ENCODE results near the gene TENT4B.

TENT4B gene

GRCh38 chr16:50263060-50263909 lies 110.2 kb downstream of the TENT4B start:
- Histone ChIP-seq H3K27ac (no peak overlapping the region), H3K4me3 (ENCODE audit: low read depth in 1 of 2, low read length in 1 of 2) (no peak overlapping the region), H3K27me3 (peaks cover 13% of the 10 kb centered on the region), H3K36me3 (no peaks in the 10 kb centered on the region), H3K4me1 (ENCODE audit: control insufficient read depth in 1 of 2, insufficient read depth in 1 of 2, low read depth in 1 of 2, low read length in 1 of 2) (peaks cover 22 to 26% of the 10 kb centered on the region in 2 experiments), H3K9me3 (no peaks in the 10 kb centered on the region)
- TF ChIP-seq CTCF (IDR thresholded peaks at IDR 0.05): no peak

- Histone ChIP-seq H3K9me3 (no peaks in the 10 kb centered on the region), H3K4me1 (ENCODE audit: control insufficient read depth in 1 of 2, insufficient read depth in 1 of 2, low read depth in 1 of 2, low read length in 1 of 2) (peaks cover 22 to 27% of the 10 kb centered on the region in 2 experiments), H3K36me3 (no peaks in the 10 kb centered on the region), H3K27ac (no peak overlapping the region), H3K27me3 (peaks cover 10% of the 10 kb centered on the region), H3K4me3 (ENCODE audit: low read depth in 1 of 2, low read length in 1 of 2) (no peak overlapping the region)
- no peak for TF ChIP-seq CTCF (IDR thresholded peaks at IDR 0.05)
Measured at GRCh38 chr16:50263940-50264929, 111.1 kb downstream of the TENT4B start.

- no peak overlapping the region for H3K27ac ChIP-seq
- H3K4me1 ChIP-seq (ENCODE audit: control insufficient read depth in 1 of 2, insufficient read depth in 1 of 2, low read depth in 1 of 2, low read length in 1 of 2): peaks cover 23 to 29% of the 10 kb centered on the region in 2 experiments
- H3K27me3 ChIP-seq: no peaks in the 10 kb centered on the region
- no peak for TF ChIP-seq CTCF (IDR thresholded peaks at IDR 0.05)
- no peaks in the 10 kb centered on the region for H3K9me3 ChIP-seq
- H3K36me3 ChIP-seq: no peaks in the 10 kb centered on the region
- H3K4me3 ChIP-seq (ENCODE audit: low read depth in 1 of 2, low read length in 1 of 2): no peak overlapping the region
Measured at GRCh38 chr16:50265260-50265659, 112.2 kb downstream of the TENT4B start.

- Histone ChIP-seq H3K27me3 (no peaks in the 10 kb centered on the region), H3K4me3 (ENCODE audit: low read depth in 1 of 2, low read length in 1 of 2) (no peak overlapping the region), H3K9me3 (no peaks in the 10 kb centered on the region), H3K36me3 (no peaks in the 10 kb centered on the region), H3K27ac (no peak overlapping the region), H3K4me1 (ENCODE audit: control insufficient read depth in 1 of 2, insufficient read depth in 1 of 2, low read depth in 1 of 2, low read length in 1 of 2) (peaks cover 28 to 34% of the 10 kb centered on the region in 2 experiments)
- TF ChIP-seq CTCF (IDR thresholded peaks at IDR 0.05): no peak
Measured at GRCh38 chr16:50265716-50266336, 112.7 kb downstream of the TENT4B start.

Data from neutrophil (primary cell).